ENCODE measurements around the gene FRMPD2.
A peak's percentile ranks its signal among the peaks of the same experiment; 100 is the strongest.

FRMPD2 gene

GRCh38 chr10:48274636-48275035, at the start of gene FRMPD2:
Gene FRMPD2, minus strand, starts transcription at chr10:48274696. Its CDS starts 129 bp downstream, at chr10:48274567.
- peaks cover 19% of the 10 kb centered on the region for H3K4me1 Mint-ChIP-seq
- no peaks in the 10 kb centered on the region for H3K27me3 Mint-ChIP-seq
- no peak for ATAC-seq
- no peaks in the 10 kb centered on the region for H3K9me3 Mint-ChIP-seq
- H3K27ac Mint-ChIP-seq = no peak within 1 kb of the TSS
- H3K36me3 Mint-ChIP-seq = no peaks in the 10 kb centered on the region
- H3K4me3 Mint-ChIP-seq = no peak within 1 kb of the TSS

- Mint-ChIP-seq H3K9me3 (no peaks in the 10 kb centered on the region), H3K36me3 (peaks cover 12% of the 10 kb centered on the region), H3K4me3 (no peak overlapping the region), H3K4me1 (peaks cover 33% of the 10 kb centered on the region), H3K27ac (no peak overlapping the region), H3K27me3 (no peaks in the 10 kb centered on the region)
- ATAC-seq = no peak
These were observed 47.5 kb upstream of the FRMPD2 start for GRCh38 chr10:48322017-48322416.

- Mint-ChIP-seq H3K4me3 (no peak overlapping the region), H3K27me3 (no peaks in the 10 kb centered on the region), H3K27ac (no peak overlapping the region), H3K36me3 (peaks cover 8% of the 10 kb centered on the region), H3K4me1 (peaks cover 19% of the 10 kb centered on the region), H3K9me3 (no peaks in the 10 kb centered on the region)
- ATAC-seq = no peak
These were observed 43.0 kb upstream of the FRMPD2 start for GRCh38 chr10:48317321-48317990.

- Mint-ChIP-seq H3K27me3 (no peaks in the 10 kb centered on the region), H3K36me3 (peaks cover under 1% of the 10 kb centered on the region), H3K9me3 (no peaks in the 10 kb centered on the region), H3K4me1 (peaks cover 13% of the 10 kb centered on the region), H3K4me3 (no peak overlapping the region), H3K27ac (no peak overlapping the region)
- ATAC-seq = no peak
These were observed 41.7 kb upstream of the FRMPD2 start for GRCh38 chr10:48316236-48316635.

GRCh38 chr10:48314107-48314506, 39.6 kb upstream of the FRMPD2 start:
- ATAC-seq = no peak
- Mint-ChIP-seq H3K4me1 (peaks cover 22% of the 10 kb centered on the region), H3K27me3 (no peaks in the 10 kb centered on the region), H3K4me3 (no peak overlapping the region), H3K36me3 (no peaks in the 10 kb centered on the region), H3K9me3 (no peaks in the 10 kb centered on the region), H3K27ac (no peak overlapping the region)

- Mint-ChIP-seq H3K4me1 (peaks cover 31% of the 10 kb centered on the region), H3K27me3 (no peaks in the 10 kb centered on the region), H3K36me3 (no peaks in the 10 kb centered on the region), H3K9me3 (no peaks in the 10 kb centered on the region), H3K4me3 (no peak overlapping the region), H3K27ac (no peak overlapping the region)
- ATAC-seq = no peak
These were observed 35.3 kb upstream of the FRMPD2 start for GRCh38 chr10:48309711-48310226.

- H3K27ac Mint-ChIP-seq = peak overlapping the region; percentile 69
- H3K36me3 Mint-ChIP-seq = no peaks in the 10 kb centered on the region
- no peaks in the 10 kb centered on the region for H3K27me3 Mint-ChIP-seq
- H3K4me1 Mint-ChIP-seq = peaks cover 42% of the 10 kb centered on the region
- peak overlapping the region; percentile 79 for H3K4me3 Mint-ChIP-seq
- no peaks in the 10 kb centered on the region for H3K9me3 Mint-ChIP-seq
- ATAC-seq = no peak
These were observed 33.2 kb upstream of the FRMPD2 start for GRCh38 chr10:48307711-48308018.

- H3K4me1 Mint-ChIP-seq = peaks cover 42% of the 10 kb centered on the region
- H3K27ac Mint-ChIP-seq = peak overlapping the region; percentile 69
- no peaks in the 10 kb centered on the region for H3K36me3 Mint-ChIP-seq
- ATAC-seq = peak; percentile 66
- H3K27me3 Mint-ChIP-seq = no peaks in the 10 kb centered on the region
- H3K9me3 Mint-ChIP-seq = no peaks in the 10 kb centered on the region
- peak overlapping the region; percentile 79 for H3K4me3 Mint-ChIP-seq
These were observed 32.6 kb upstream of the FRMPD2 start for GRCh38 chr10:48306870-48307710.

GRCh38 chr10:48306265-48306869, 31.9 kb upstream of the FRMPD2 start, which contains the start of gene MAPK8:
Gene MAPK8, plus strand, starts transcription at chr10:48306677. Its CDS starts 94,984 bp downstream, at chr10:48401661.
- Mint-ChIP-seq H3K4me3 (peak within 1 kb of the TSS; percentile 79), H3K36me3 (no peaks in the 10 kb centered on the region), H3K27me3 (no peaks in the 10 kb centered on the region), H3K4me1 (peaks cover 42% of the 10 kb centered on the region), H3K9me3 (no peaks in the 10 kb centered on the region), H3K27ac (peak within 1 kb of the TSS; percentile 69)
- peak; percentile 96 for ATAC-seq

- ATAC-seq = no peak
- Mint-ChIP-seq H3K36me3 (no peaks in the 10 kb centered on the region), H3K9me3 (no peaks in the 10 kb centered on the region), H3K27ac (peak overlapping the region; percentile 69), H3K4me1 (peaks cover 42% of the 10 kb centered on the region), H3K27me3 (no peaks in the 10 kb centered on the region), H3K4me3 (peak overlapping the region; percentile 77)
These were observed 31.4 kb upstream of the FRMPD2 start for GRCh38 chr10:48305905-48306264.

GRCh38 chr10:48302515-48303476, 28.3 kb upstream of the FRMPD2 start:
- Mint-ChIP-seq H3K4me3 (no peak overlapping the region), H3K36me3 (no peaks in the 10 kb centered on the region), H3K4me1 (peaks cover 29% of the 10 kb centered on the region), H3K27me3 (no peaks in the 10 kb centered on the region), H3K9me3 (no peaks in the 10 kb centered on the region), H3K27ac (no peak overlapping the region)
- ATAC-seq = no peak

- Mint-ChIP-seq H3K9me3 (no peaks in the 10 kb centered on the region), H3K27ac (no peak overlapping the region), H3K27me3 (no peaks in the 10 kb centered on the region), H3K36me3 (no peaks in the 10 kb centered on the region), H3K4me3 (no peak overlapping the region), H3K4me1 (peaks cover 17% of the 10 kb centered on the region)
- no peak for ATAC-seq
These were observed 26.1 kb upstream of the FRMPD2 start for GRCh38 chr10:48300556-48300955.

GRCh38 chr10:48299692-48300091, 25.2 kb upstream of the FRMPD2 start:
- H3K27ac Mint-ChIP-seq = no peak overlapping the region
- H3K27me3 Mint-ChIP-seq = no peaks in the 10 kb centered on the region
- peaks cover 17% of the 10 kb centered on the region for H3K4me1 Mint-ChIP-seq
- ATAC-seq = no peak
- H3K9me3 Mint-ChIP-seq = no peaks in the 10 kb centered on the region
- no peak overlapping the region for H3K4me3 Mint-ChIP-seq
- no peaks in the 10 kb centered on the region for H3K36me3 Mint-ChIP-seq

GRCh38 chr10:48299066-48299465, 24.6 kb upstream of the FRMPD2 start:
- Mint-ChIP-seq H3K27me3 (no peaks in the 10 kb centered on the region), H3K4me3 (no peak overlapping the region), H3K36me3 (no peaks in the 10 kb centered on the region), H3K27ac (no peak overlapping the region), H3K4me1 (peaks cover 14% of the 10 kb centered on the region), H3K9me3 (no peaks in the 10 kb centered on the region)
- no peak for ATAC-seq

Data from stimulated activated memory B cell treated with anti-CD40 and anti-IgM and Interleukin-4, amounts not matched to agents 10 μg/mL and 1 μg/mL and 100 μg/mL, for 72 hours (primary cell).